Islet precursor cell (in vitro differentiated cells): ENCODE data around the gene RAB40B.

Experiments used
- DNase-seq: peaks from one replicate; pipeline ENCODE4 v3.0.0-alpha.2; 2018

The RAB40B gene

GRCh38 chr17:82614095-82614631 is 84.3 kb downstream of the RAB40B start:
- DNase-seq = peak; percentile 64

GRCh38 chr17:82613283-82614094 is 85.0 kb downstream of the RAB40B start:
- DNase-seq = peak; percentile 94

GRCh38 chr17:82611140-82612058 is 87.1 kb downstream of the RAB40B start:
- peak; percentile 65 for DNase-seq

- DNase-seq = no peak
These were observed 88.8 kb downstream of the RAB40B start for GRCh38 chr17:82609655-82610054.

- peak; percentile 50 for DNase-seq
These were observed 89.7 kb downstream of the RAB40B start for GRCh38 chr17:82608816-82609215.

- peak; percentile 52 for DNase-seq
These were observed 92.4 kb downstream of the RAB40B start for GRCh38 chr17:82605939-82606600.
